ENCODE results near the gene ATP8B1. TPM values are rescaled to one million over a fixed set of nuclear protein-coding genes. Genes with fewer than 3 reads are reported as not detected.
"Not testable (repeated sequence)": the region's sequence is repeated elsewhere in the genome, so short reads cannot be mapped to it uniquely, and the experiment has no call there.

Gene ATP8B1
- total RNA-seq = 10 to 100 TPM; 21.6 to 32.1 (median 26.8) TPM

- peak within 1 kb of the TSS; percentile 76 for H3K4me3 ChIP-seq (ENCODE audit: low read depth, poor library complexity, severe bottlenecking)
- 2 to 6% methylated on average over 21 to 65 of the region's 77 CpGs for WGBS, 2 donors
- TF ChIP-seq CTCF (IDR thresholded peaks at IDR 0.05) = no peak
- TF ChIP-seq POLR2A (IDR thresholded peaks at IDR 0.05) = no peak
- peak; percentile 76 to 96 for DNase-seq (ENCODE audit: low spot score in 2 of 2)
- intact Hi-C loops (cut with DNase I; ENCODE audit: low total_unique reads) = loop anchor here (10.0 kb wide), 1 partner anchor 179 kb away; the partner anchor contains the start of gene NARS1
Measured at GRCh38 chr18:57803103-57803969, at the start of gene ATP8B1. TSS of gene ATP8B1 (minus strand) at chr18:57803315. CDS start at chr18:57731807, 71,508 bp downstream.

- H3K4me3 ChIP-seq (ENCODE audit: low read depth, poor library complexity, severe bottlenecking) = no peak overlapping the region
- 53 to 91% methylated on average over 3 of the region's 3 CpGs for WGBS, 2 donors
- TF ChIP-seq POLR2A (IDR thresholded peaks at IDR 0.05) = no peak
- no peak for TF ChIP-seq CTCF (IDR thresholded peaks at IDR 0.05)
- intact Hi-C loops (cut with DNase I; ENCODE audit: low total_unique reads) = no loop called here
- DNase-seq (ENCODE audit: low spot score in 2 of 2) = no peak
Measured at GRCh38 chr18:57850063-57850462, 46.9 kb upstream of the ATP8B1 start.

GRCh38 chr18:57848374-57848773 is 45.3 kb upstream of the ATP8B1 start:
- H3K4me3 ChIP-seq (ENCODE audit: low read depth, poor library complexity, severe bottlenecking); DNase-seq (ENCODE audit: low spot score in 2 of 2); intact Hi-C loops (cut with DNase I; ENCODE audit: low total_unique reads): not testable (repeated sequence)
- 91 to 92% methylated on average over 1 of the region's 1 CpG for WGBS, 2 donors

GRCh38 chr18:57847431-57847830 is 44.3 kb upstream of the ATP8B1 start:
- 87 to 95% methylated on average over 2 of the region's 2 CpGs for WGBS, 2 donors
- H3K4me3 ChIP-seq (ENCODE audit: low read depth, poor library complexity, severe bottlenecking); DNase-seq (ENCODE audit: low spot score in 2 of 2); intact Hi-C loops (cut with DNase I; ENCODE audit: low total_unique reads): not testable (repeated sequence)

- TF ChIP-seq POLR2A (IDR thresholded peaks at IDR 0.05) (no peak), CTCF (IDR thresholded peaks at IDR 0.05) (no peak)
- intact Hi-C loops (cut with DNase I; ENCODE audit: low total_unique reads) = no loop called here
- H3K4me3 ChIP-seq (ENCODE audit: low read depth, poor library complexity, severe bottlenecking) = no peak overlapping the region
- DNase-seq (ENCODE audit: low spot score in 2 of 2) = no peak
- WGBS, 2 donors = 38 to 44% methylated on average over 1 of the region's 1 CpG
Measured at GRCh38 chr18:57846258-57846657, 43.1 kb upstream of the ATP8B1 start.

GRCh38 chr18:57845605-57846074 is 42.5 kb upstream of the ATP8B1 start:
- DNase-seq (ENCODE audit: low spot score in 2 of 2) = no peak
- TF ChIP-seq POLR2A (IDR thresholded peaks at IDR 0.05) = no peak
- TF ChIP-seq CTCF (IDR thresholded peaks at IDR 0.05) = no peak
- 73% methylated on average over 3 of the region's 3 CpGs for WGBS, 2 donors
- intact Hi-C loops (cut with DNase I; ENCODE audit: low total_unique reads) = no loop called here
- no peak overlapping the region for H3K4me3 ChIP-seq (ENCODE audit: low read depth, poor library complexity, severe bottlenecking)
